ENCODE results near the gene SGCD. TPM values are rescaled to one million over a fixed set of nuclear protein-coding genes. Genes with fewer than 3 reads are reported as not detected.
A peak's percentile ranks its signal among the peaks of the same experiment; 100 is the strongest.

SGCD gene
- total RNA-seq, 4 donors from 2014 or later, result 1.1 to 8.2 (median 4.4) TPM

GRCh38 chr5:156399323-156399722 lies 72.4 kb downstream of the SGCD start:
- ATAC-seq (ENCODE audit: low FRiP score) (no peak), DNase-seq (ENCODE audit: low spot score) (no peak)
- no peak for TF ChIP-seq CTCF (IDR thresholded peaks at IDR 0.05)

- no peak for TF ChIP-seq CTCF (IDR thresholded peaks at IDR 0.05)
- no peak for DNase-seq (ENCODE audit: low spot score)
- ATAC-seq (ENCODE audit: low FRiP score), result no peak
Observed at GRCh38 chr5:156400231-156400986, 73.4 kb downstream of the SGCD start.

- no peak for TF ChIP-seq CTCF (IDR thresholded peaks at IDR 0.05)
- ATAC-seq (ENCODE audit: low FRiP score) (peak; percentile 6), DNase-seq (ENCODE audit: low spot score) (no peak)
Observed at GRCh38 chr5:156401804-156402203, 74.8 kb downstream of the SGCD start.

GRCh38 chr5:156402387-156402921 lies 75.5 kb downstream of the SGCD start:
- TF ChIP-seq CTCF (IDR thresholded peaks at IDR 0.05), result no peak
- ATAC-seq (ENCODE audit: low FRiP score), result peak; percentile 84
- no peak for DNase-seq (ENCODE audit: low spot score)

GRCh38 chr5:156405988-156406387 lies 79.0 kb downstream of the SGCD start:
- DNase-seq (ENCODE audit: low spot score) (no peak), ATAC-seq (ENCODE audit: low FRiP score) (no peak)
- TF ChIP-seq CTCF (IDR thresholded peaks at IDR 0.05), result no peak

GRCh38 chr5:156407251-156407650 lies 80.3 kb downstream of the SGCD start:
- DNase-seq (ENCODE audit: low spot score) (no peak), ATAC-seq (ENCODE audit: low FRiP score) (no peak)
- TF ChIP-seq CTCF (IDR thresholded peaks at IDR 0.05), result no peak

GRCh38 chr5:156409834-156410233 lies 82.9 kb downstream of the SGCD start:
- no peak for ATAC-seq (ENCODE audit: low FRiP score)
- no peak for TF ChIP-seq CTCF (IDR thresholded peaks at IDR 0.05)
- DNase-seq (ENCODE audit: low spot score), result no peak
